HCT116 (cell line): ENCODE results near the gene TAAR8. TPM values are rescaled to one million over a fixed set of nuclear protein-coding genes. Genes with fewer than 3 reads are reported as not detected.

ENCODE experiments used
- ATAC-seq: fragments of 200-7000 bp; cut with Tn5 transposase; 2 replicates; pipeline ENCODE4 v1.9.1; 2020; ENCODE audit warnings: mild to moderate bottlenecking, moderate library complexity
- BruUV-seq: library from RNA; stranded (reverse); fragments of 400-500 nt; replicated peaks from 2 replicates; lab custom pipeline; 2021; lab: Mats Ljungman, UMichigan
- CTCF ChIA-PET: fragments of 300-600 bp; sonication (Branson Sonifier 250); formaldehyde crosslinking; loops from one replicate; lab custom pipeline; 2021; ENCODE audit warnings: antibody characterized with exemption; lab: Charles Lee
- POLR2A ChIA-PET: fragments of 300-600, 350-600 bp; sonication (Branson Sonifier 250); formaldehyde crosslinking; loops from one replicate; lab custom pipeline; 2021; ENCODE audit warnings: antibody characterized with exemption; lab: Charles Lee
- RAD21 ChIA-PET, 2 experiments: fragments of 300-600 bp; sonication (Branson Sonifier 250); formaldehyde crosslinking; loops; one replicate each; lab custom pipeline; 2023; ENCODE audit warnings: low total read pairs in 2 of 2; ENCODE audit not compliant: uncharacterized antibody in 2 of 2, unreplicated experiment in 2 of 2, low non-redundant PET in 1 of 2; lab: Charles Lee
- DNase-seq: peaks from one replicate; pipeline ENCODE4 v3.0.0-alpha.2; 2010; ENCODE audit warnings: low read depth, low spot score
- H2AFZ ChIP-seq: fragments of 200-600 bp; shearing (Covaris generic), sonication (generic); 2 replicates; pipeline ENCODE4 v1.6.1; 2017; ENCODE audit warnings: low read depth, mixed run types, mixed read lengths, antibody characterized with exemption, low read length; ENCODE audit not compliant: poor library complexity, severe bottlenecking
- H3K27ac ChIP-seq: 2 replicates; pipeline ENCODE4 v1.5.1; 2012; ENCODE audit warnings: low read depth, low read length
- H3K27me3 ChIP-seq: fragments of 200-600 bp; sonication (generic); 2 replicates; pipeline ENCODE4 v1.6.1; 2016; ENCODE audit warnings: mixed run types, low read length, mixed read lengths; ENCODE audit not compliant: insufficient read depth
- H3K36me3 ChIP-seq, 2 experiments: fragments of 200-500 bp in 1 of 2; fragments of 200-600 bp in 1 of 2; sonication (Bioruptor generic) in 1 of 2; sonication (generic) in 1 of 2; 2 replicates each; pipeline versions ENCODE4 v1.5.1 to v1.6.1; 2014 to 2016; ENCODE audit warnings: low read length in 2 of 2, inconsistent platforms in 1 of 2, mixed read lengths in 1 of 2, mixed run types in 1 of 2; ENCODE audit not compliant: insufficient read depth in 2 of 2, control insufficient read depth in 1 of 2
- H3K4me1 ChIP-seq, 2 experiments: fragments of 200-600 bp in 1 of 2; sonication (generic) in 1 of 2; 2 replicates each; pipeline versions ENCODE4 v1.5.1 to v1.6.1; 2012 to 2017; ENCODE audit warnings: low read length in 2 of 2, inconsistent platforms in 1 of 2, mild to moderate bottlenecking in 1 of 2, mixed read lengths in 1 of 2, mixed run types in 1 of 2, moderate library complexity in 1 of 2; ENCODE audit not compliant: insufficient read depth in 2 of 2, control insufficient read depth in 1 of 2
- H3K4me2 ChIP-seq: fragments of 200-600 bp; sonication (generic); 2 replicates; pipeline ENCODE4 v1.6.1; 2017; ENCODE audit warnings: mixed run types, low read length, mixed read lengths
- H3K4me3 ChIP-seq, 2 experiments: fragments of 200-600 bp in 1 of 2; sonication (generic) in 1 of 2; replicated peaks in 1 of 2; 2 replicates each; pipeline ENCODE4 v1.5.1; 2011 to 2016; ENCODE audit warnings: low read length in 2 of 2, control low read depth in 1 of 2, low read depth in 1 of 2, mild to moderate bottlenecking in 1 of 2, mixed read lengths in 1 of 2, mixed run types in 1 of 2
- H3K79me2 ChIP-seq: fragments of 200-600 bp; sonication (generic); 2 replicates; pipeline ENCODE4 v1.6.1; 2017; ENCODE audit warnings: mild to moderate bottlenecking, mixed run types, low read length, moderate library complexity, mixed read lengths; ENCODE audit not compliant: insufficient read depth
- H3K9ac ChIP-seq: fragments of 200-600 bp; sonication (generic); 2 replicates; pipeline ENCODE4 v1.6.1; 2016; ENCODE audit warnings: low read length, mixed read lengths
- H3K9me2 ChIP-seq: fragments of 200-600 bp; sonication (generic), shearing (Covaris generic); 2 replicates; pipeline ENCODE4 v1.6.1; 2017; ENCODE audit warnings: mixed run types, mild to moderate bottlenecking, moderate library complexity; ENCODE audit not compliant: insufficient read depth
- H3K9me3 ChIP-seq, 2 experiments: fragments of 200-500 bp in 1 of 2; fragments of 200-600 bp in 1 of 2; sonication (Bioruptor generic) in 1 of 2; sonication (generic) in 1 of 2; 2 replicates each; pipeline ENCODE4 v1.6.1; 2014 to 2017; ENCODE audit warnings: low read length in 2 of 2, mixed read lengths in 2 of 2, inconsistent platforms in 1 of 2, low read depth in 1 of 2, mild to moderate bottlenecking in 1 of 2, mixed run types in 1 of 2, moderate library complexity in 1 of 2; ENCODE audit not compliant: control insufficient read depth in 1 of 2, insufficient read depth in 1 of 2
- H4K20me1 ChIP-seq: fragments of 200-600 bp; sonication (generic), shearing (Covaris generic); 2 replicates; pipeline ENCODE4 v1.6.1; 2017; ENCODE audit warnings: mixed run types, mild to moderate bottlenecking, moderate library complexity; ENCODE audit not compliant: insufficient read depth
- CBX3 ChIP-seq: IDR thresholded peaks from 2 replicates; pipeline ENCODE4 v1.6.1; 2012; ENCODE audit warnings: low read depth
- CTCF ChIP-seq, 3 experiments: fragments of 200-600 bp in 1 of 3; sonication (generic) in 1 of 3; IDR thresholded peaks in 2 of 3; conservative IDR thresholded peaks in 1 of 3; 2 replicates each; pipeline ENCODE4 v1.5.1; 2012 to 2017; ENCODE audit warnings: low read depth in 2 of 3, low read length in 2 of 3, antibody characterized with exemption in 1 of 3, borderline replicate concordance in 1 of 3, control low read depth in 1 of 3, mild to moderate bottlenecking in 1 of 3, mixed read lengths in 1 of 3, mixed run types in 1 of 3, moderate library complexity in 1 of 3; ENCODE audit not compliant: insufficient read depth in 1 of 3
- EGR1 ChIP-seq: IDR thresholded peaks from 2 replicates; pipeline ENCODE4 v1.6.1; 2012; ENCODE audit warnings: low read depth
- ELF1 ChIP-seq: IDR thresholded peaks from 2 replicates; pipeline ENCODE4 v1.6.1; 2012; ENCODE audit warnings: low read depth, borderline replicate concordance
- EZH2 ChIP-seq: fragments of 200-600 bp; sonication (generic); IDR thresholded peaks from 2 replicates; pipeline ENCODE4 v1.6.1; 2017; ENCODE audit warnings: antibody characterized with exemption, mixed run types
- EZH2phosphoT487 ChIP-seq: fragments of 200-600 bp; IDR thresholded peaks from 2 replicates; pipeline ENCODE4 v1.6.1; 2018; ENCODE audit warnings: antibody characterized with exemption, borderline replicate concordance
- FOSL1 ChIP-seq: IDR thresholded peaks from 2 replicates; pipeline ENCODE4 v1.6.1; 2012; ENCODE audit warnings: low read depth
- MAX ChIP-seq: IDR thresholded peaks from 2 replicates; pipeline ENCODE4 v1.6.1; 2012
- POLR2A ChIP-seq: IDR thresholded peaks from 2 replicates; pipeline ENCODE4 v1.7.0; 2011; ENCODE audit warnings: borderline replicate concordance; ENCODE audit not compliant: insufficient read depth, insufficient read length; ENCODE audit errors: extremely low read depth
- POLR2AphosphoS5 ChIP-seq: IDR thresholded peaks from 2 replicates; pipeline ENCODE4 v1.6.1; 2011; ENCODE audit warnings: mild to moderate bottlenecking, low read depth, low read length, moderate library complexity
- RAD21 ChIP-seq: IDR thresholded peaks from 2 replicates; pipeline ENCODE4 v1.6.1; 2012; ENCODE audit warnings: low read depth, mild to moderate bottlenecking
- REST ChIP-seq: IDR thresholded peaks from 2 replicates; pipeline ENCODE4 v1.6.1; 2012; ENCODE audit warnings: low read depth
- SIN3A ChIP-seq: IDR thresholded peaks from 2 replicates; pipeline ENCODE4 v1.6.1; 2012; ENCODE audit warnings: low read depth
- SP1 ChIP-seq: IDR thresholded peaks from 2 replicates; pipeline ENCODE4 v1.6.1; 2012; ENCODE audit warnings: low read depth
- TCF7L2 ChIP-seq: IDR thresholded peaks from 2 replicates; pipeline ENCODE4 v1.7.0; 2011; ENCODE audit warnings: borderline replicate concordance, inconsistent platforms; ENCODE audit not compliant: insufficient read depth, insufficient read length; ENCODE audit errors: extremely low read depth
- ZBTB33 ChIP-seq: IDR thresholded peaks from 2 replicates; pipeline ENCODE4 v1.6.1; 2011; ENCODE audit warnings: mild to moderate bottlenecking, low read length, moderate library complexity; ENCODE audit not compliant: insufficient replicate concordance; ENCODE audit errors: extremely low read depth
- ZFX ChIP-seq: fragments of 450-650 bp; IDR thresholded peaks from 2 replicates; pipeline ENCODE4 v1.6.1; 2017
- intact Hi-C: fragments of 100-400 bp; cut with micrococcal nuclease; formaldehyde crosslinking; loops from 2 replicates; pipeline ENCODE4 v1.10.0; 2022
- total RNA-seq: library from RNA; stranded (reverse); gene quantifications from one replicate; pipeline ENCODE4 v1.2.1, GENCODE V29; 2021; ENCODE audit not compliant: unreplicated experiment

The TAAR8 gene
- total RNA-seq, 1 experiment from 2014 or later = not detected

- Histone ChIP-seq H3K79me2 (peaks cover 54% of the 10 kb centered on the region), H3K27ac (no peak overlapping the region), H4K20me1 (no peaks in the 10 kb centered on the region; the same call in 1 of the 2 replicates), H3K36me3 (no peaks in the 10 kb centered on the region), H3K4me2 (no peak overlapping the region), H2AFZ (no peak overlapping the region), H3K4me3 (no peak overlapping the region), H3K9me3 (no peaks in the 10 kb centered on the region), H3K9me2 (no peaks in the 10 kb centered on the region), H3K9ac (no peak overlapping the region), H3K4me1 (no peaks in the 10 kb centered on the region), H3K27me3 (no peaks in the 10 kb centered on the region)
- ATAC-seq (no peak), DNase-seq (no peak)
- TF ChIP-seq CTCF (IDR thresholded peaks at IDR 0.05 in 2 of 3, conservative IDR thresholded peaks at IDR 0.05 in 1 of 3; ENCODE audit: borderline replicate concordance in 1 of 3, insufficient read depth in 1 of 3, low read depth in 2 of 3, low read length in 2 of 3) (no peak), CBX3 (no peak), EZH2 (no peak), POLR2AphosphoS5 (no peak), REST (no peak), EZH2phosphoT487 (no peak), SP1 (no peak), ZBTB33 (no peak), ZFX (no peak), TCF7L2 (no peak), RAD21 (no peak), ELF1 (no peak), SIN3A (no peak), MAX (no peak), EGR1 (no peak), FOSL1 (no peak), POLR2A (no peak)
- RAD21 ChIA-PET = no interaction called here
- POLR2A ChIA-PET = no interaction called here
- intact Hi-C loops = no loop called here
- CTCF ChIA-PET = no interaction called here
- BruUV-seq = no TSS peak
Observed at GRCh38 chr6:132504757-132505156, 47.7 kb upstream of the TAAR8 start.
